LNCaP clone FGC (cell line): ENCODE data around the gene GMDS.

Experiments used
- DNase-seq: peaks from one replicate; pipeline ENCODE4 v3.0.0-alpha.2; 2011; ENCODE audit warnings: low read depth
- H3K4me3 ChIP-seq: 2 replicates; pipeline ENCODE4 v1.5.1; 2011; ENCODE audit warnings: mild to moderate bottlenecking, low read depth, low read length, control low read depth
- CTCF ChIP-seq: IDR thresholded peaks from 2 replicates; pipeline ENCODE4 v1.5.1; 2012; ENCODE audit warnings: mild to moderate bottlenecking; ENCODE audit not compliant: control insufficient read depth, insufficient read depth; ENCODE audit errors: extremely low read depth

Gene GMDS

DNA sequence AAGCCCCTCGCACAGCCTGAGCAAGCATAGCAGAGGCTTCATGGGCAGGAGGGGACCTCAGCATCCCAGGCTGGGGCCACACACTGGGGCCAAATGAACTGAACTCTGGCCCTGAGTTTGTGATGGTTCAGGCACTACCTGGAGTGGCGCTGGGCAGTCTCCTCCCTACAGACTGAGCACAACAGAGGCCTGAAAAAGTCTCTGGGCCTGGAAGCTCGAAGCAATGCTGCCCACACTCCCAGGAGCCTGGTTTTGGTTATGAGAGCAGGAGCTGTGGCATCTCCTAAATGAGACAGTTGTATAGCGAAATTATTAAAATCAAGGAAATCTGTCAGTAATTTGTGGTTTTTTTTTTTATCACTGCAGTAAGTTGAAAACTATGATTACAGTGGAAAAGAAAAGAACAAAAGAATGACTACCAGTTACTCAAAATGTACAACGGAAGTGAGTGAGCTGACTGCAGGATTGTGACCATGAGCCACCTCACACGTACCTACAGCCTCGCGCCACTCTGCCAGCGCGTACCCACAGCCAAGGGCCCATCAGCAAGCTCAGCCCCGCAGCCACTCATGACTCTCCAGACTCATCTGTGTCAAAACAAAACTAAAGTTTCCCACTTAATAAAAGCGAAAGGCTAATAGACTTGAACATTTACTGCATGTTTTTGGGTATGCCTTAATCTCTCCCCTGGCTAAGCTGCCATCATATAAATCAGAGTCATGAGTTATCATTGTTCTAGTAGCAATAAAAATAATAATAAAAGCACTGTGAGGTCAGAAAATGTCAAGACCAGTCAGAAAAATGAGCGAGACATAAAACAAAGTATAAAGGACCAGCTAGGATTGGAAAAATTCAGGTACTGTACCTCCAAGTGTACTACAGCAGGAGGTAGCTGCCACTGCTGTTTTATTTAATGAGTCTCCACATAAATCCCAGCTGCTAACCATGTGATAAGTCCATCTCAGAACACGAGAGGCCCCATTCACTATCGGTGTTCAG, 458.7 kb downstream of the GMDS start:
- H3K4me3 ChIP-seq: no peak overlapping the region
- TF ChIP-seq CTCF: no peak
- no peak for DNase-seq

DNA sequence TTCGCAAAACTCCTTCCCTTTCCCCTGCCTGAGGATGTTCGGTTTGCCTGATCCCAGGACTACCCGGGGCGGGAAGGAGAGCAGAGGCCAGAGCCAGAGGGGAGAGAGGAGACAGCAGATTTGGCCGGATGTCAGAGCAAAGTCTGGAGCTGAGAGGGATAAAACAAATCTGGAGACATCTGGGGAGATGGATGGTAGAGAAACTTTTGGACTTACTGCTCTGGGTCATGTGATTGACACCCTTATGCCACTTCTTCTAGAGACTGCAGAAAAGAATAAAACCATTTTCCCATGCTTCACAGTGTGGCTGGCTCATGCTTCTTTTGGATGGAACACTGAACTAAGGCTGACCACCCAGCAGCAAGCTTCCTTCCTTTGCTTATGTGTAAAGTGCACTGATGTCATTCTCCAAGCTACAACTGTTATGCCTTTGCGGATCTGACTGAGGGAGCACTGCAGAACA, 461.0 kb downstream of the GMDS start:
- DNase-seq: no peak
- no peak overlapping the region for H3K4me3 ChIP-seq
- TF ChIP-seq CTCF: no peak

DNA sequence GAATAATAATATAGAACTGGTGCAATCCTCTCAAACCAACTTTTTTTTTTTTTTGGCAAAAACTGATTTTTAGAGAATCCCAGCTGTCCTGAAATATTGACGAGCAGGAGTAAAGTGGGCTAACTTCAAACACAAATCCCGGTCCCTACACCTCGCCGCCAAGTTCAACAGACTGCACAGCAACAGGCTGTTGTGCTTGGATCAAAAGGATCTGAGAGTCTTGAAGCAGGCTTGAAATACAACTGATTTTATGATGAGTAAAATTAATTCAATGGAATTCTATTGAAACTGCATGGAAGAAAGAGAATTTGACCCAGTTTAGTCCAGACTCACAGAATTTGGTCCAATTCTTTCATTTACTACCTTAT, 463.6 kb downstream of the GMDS start:
- DNase-seq: no peak
- TF ChIP-seq CTCF: no peak
- H3K4me3 ChIP-seq: no peak overlapping the region

DNA sequence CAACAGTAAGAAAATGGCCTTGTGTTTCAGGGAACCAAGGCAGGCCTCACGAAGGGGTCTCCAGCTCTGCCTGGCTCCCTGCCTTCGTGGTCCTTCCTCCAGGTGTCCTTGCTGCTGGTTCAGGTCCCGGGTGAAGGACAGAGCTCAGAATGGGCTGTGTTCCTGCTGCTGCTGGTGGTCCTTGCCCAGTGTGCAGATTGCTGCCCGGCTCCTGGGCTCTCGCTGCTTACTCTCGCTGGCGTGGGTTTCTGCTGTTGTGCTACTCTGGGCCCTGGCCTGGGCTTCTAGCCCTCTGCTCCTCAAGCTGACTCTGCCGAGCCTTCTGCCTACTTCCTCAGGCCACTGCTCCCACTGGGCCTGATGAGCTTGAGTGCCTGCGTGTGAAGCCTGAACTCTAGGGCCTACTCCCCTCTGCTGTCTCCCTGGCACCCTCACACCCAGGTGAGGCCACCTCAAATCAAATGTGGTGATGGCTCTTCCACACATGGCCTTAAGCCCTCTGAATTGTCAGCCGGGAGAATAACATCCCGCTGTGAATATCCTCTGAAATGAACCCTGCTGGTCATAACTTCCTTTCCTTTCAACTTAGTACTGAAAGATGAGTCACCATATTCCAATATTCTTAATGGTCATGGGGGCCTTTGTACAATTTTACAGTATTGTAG, 464.1 kb downstream of the GMDS start:
- TF ChIP-seq CTCF: no peak
- no peak for DNase-seq
- no peak overlapping the region for H3K4me3 ChIP-seq

DNA sequence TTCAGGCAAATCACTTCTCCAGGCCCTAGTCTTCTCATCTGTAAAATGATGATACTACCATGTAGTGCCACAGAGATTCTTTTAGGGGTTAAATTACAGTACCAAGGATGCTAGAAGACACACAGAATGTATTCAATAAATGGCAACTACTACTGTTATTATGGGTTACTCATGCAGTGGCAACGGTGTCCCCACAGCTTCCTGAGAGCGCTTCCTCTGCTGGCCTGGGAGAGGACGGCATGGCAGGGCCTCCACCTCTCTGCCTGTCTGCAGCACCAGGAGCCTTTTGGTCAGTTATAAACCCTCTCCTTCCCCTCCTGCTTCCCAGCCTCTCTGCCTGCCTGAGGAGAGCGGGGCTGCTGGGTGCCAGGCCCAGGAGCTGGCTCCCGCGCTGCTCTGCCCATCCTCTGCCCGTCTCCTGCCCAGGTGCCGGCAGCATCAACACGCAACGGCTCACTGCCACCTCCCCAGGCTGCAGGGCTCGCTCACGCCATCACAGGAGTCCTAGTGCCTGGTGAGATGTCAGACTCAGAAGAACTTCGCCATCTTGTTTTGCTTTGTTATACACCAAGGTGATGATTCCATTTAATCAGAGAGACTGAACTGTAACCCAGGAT, 465.0 kb downstream of the GMDS start:
- DNase-seq: no peak
- H3K4me3 ChIP-seq: no peak overlapping the region
- no peak for TF ChIP-seq CTCF

- no peak for DNase-seq
- no peak overlapping the region for H3K4me3 ChIP-seq
- TF ChIP-seq CTCF: no peak
Measured at GRCh38 chr6:1778686-1779235, 466.6 kb downstream of the GMDS start.
